Fibroblast of lung (primary cell): ENCODE results near the gene KLHL10. TPM values are rescaled to one million over a fixed set of nuclear protein-coding genes. Genes with fewer than 3 reads are reported as not detected.

Experiments used
- DNase-seq, 2 donors: peaks; one replicate each; pipeline versions ENCODE4 v3.0.0 to v3.0.0-alpha.2; 2010; ENCODE audit warnings: low read depth in 2 of 2
- H2AFZ ChIP-seq: 2 replicates; pipeline ENCODE4 v1.5.1; 2012; ENCODE audit warnings: low read length, control low read depth, inconsistent platforms
- H3K27ac ChIP-seq: 2 replicates; pipeline ENCODE4 v1.5.1; 2011; ENCODE audit warnings: low read length, control low read depth; ENCODE audit not compliant: insufficient read depth
- H3K27me3 ChIP-seq: 2 replicates; pipeline ENCODE4 v1.5.1; 2011; ENCODE audit warnings: mild to moderate bottlenecking, low read length; ENCODE audit not compliant: control insufficient read depth, insufficient read depth
- H3K36me3 ChIP-seq: 2 replicates; pipeline ENCODE4 v1.5.1; 2011; ENCODE audit warnings: low read length; ENCODE audit not compliant: control insufficient read depth, insufficient read depth
- H3K4me1 ChIP-seq: 2 replicates; pipeline ENCODE4 v1.5.1; 2011; ENCODE audit warnings: low read length; ENCODE audit not compliant: control insufficient read depth, insufficient read depth; ENCODE audit errors: extremely low read depth
- H3K4me2 ChIP-seq: 2 replicates; pipeline ENCODE4 v1.5.1; 2011; ENCODE audit warnings: low read length, control low read depth; ENCODE audit not compliant: insufficient read depth; ENCODE audit errors: extremely low read depth
- H3K4me3 ChIP-seq, 4 experiments: fragments of 200-600 bp in 1 of 4; sonication (generic) in 1 of 4; replicated peaks in 1 of 4; 2 replicates each; pipeline ENCODE4 v1.5.1; 2011 to 2016; ENCODE audit warnings: low read length in 4 of 4, low read depth in 3 of 4, mild to moderate bottlenecking in 3 of 4, control low read depth in 2 of 4, inconsistent platforms in 1 of 4, mixed read lengths in 1 of 4; ENCODE audit not compliant: insufficient read depth in 1 of 4; ENCODE audit errors: control extremely low read depth in 1 of 4
- H3K79me2 ChIP-seq: 2 replicates; pipeline ENCODE4 v1.5.1; 2012; ENCODE audit warnings: mild to moderate bottlenecking, low read length, inconsistent platforms; ENCODE audit not compliant: control insufficient read depth, insufficient read depth
- H3K9ac ChIP-seq: 2 replicates; pipeline ENCODE4 v1.5.1; 2011; ENCODE audit warnings: mild to moderate bottlenecking, low read length, control low read depth; ENCODE audit not compliant: insufficient read depth
- H3K9me3 ChIP-seq: 2 replicates; pipeline ENCODE4 v1.5.1; 2012; ENCODE audit warnings: low read depth, low read length; ENCODE audit not compliant: control insufficient read depth, insufficient read depth
- H4K20me1 ChIP-seq: 2 replicates; pipeline ENCODE4 v1.5.1; 2011; ENCODE audit warnings: low read length; ENCODE audit not compliant: control insufficient read depth, insufficient read depth; ENCODE audit errors: extremely low read depth
- EZH2 ChIP-seq: IDR thresholded peaks from 2 replicates; pipeline ENCODE4 v1.5.1; 2012; ENCODE audit warnings: low read length, control low read depth, mild to moderate bottlenecking; ENCODE audit errors: missing control alignments
- polyA plus RNA-seq, 2 donors: library from polyadenylated mRNA; depleted of rRNA in 1 of 2; stranded (reverse) in 1 of 2; unstranded in 1 of 2; fragments of >200 nt; gene quantifications; 2 replicates each; pipeline ENCODE4 v1.2.1, GENCODE V29; 2011 to 2012; ENCODE audit warnings: missing spikeins in 1 of 2
- total RNA-seq: library from RNA; depleted of rRNA; stranded (reverse); fragments of >200 nt; gene quantifications from 2 replicates; pipeline ENCODE4 v1.2.1, GENCODE V29; 2014
- TF ChIP-seq, protein P1 (sequence below), 2 donors: IDR thresholded peaks in 1 of 2; conservative IDR thresholded peaks in 1 of 2; 1 replicate in 1 of 2; 2 replicates in 1 of 2; pipeline ENCODE4 v1.5.1; 2011 to 2012; ENCODE audit warnings: low read length in 2 of 2, control low read depth in 1 of 2, inconsistent platforms in 1 of 2, low read depth in 1 of 2, mild to moderate bottlenecking in 1 of 2

Gene KLHL10
- total and polyA plus RNA-seq, 2 donors (not counting 1 experiment from before 2014, with no cell fraction given), result 0.33 TPM

DNA sequence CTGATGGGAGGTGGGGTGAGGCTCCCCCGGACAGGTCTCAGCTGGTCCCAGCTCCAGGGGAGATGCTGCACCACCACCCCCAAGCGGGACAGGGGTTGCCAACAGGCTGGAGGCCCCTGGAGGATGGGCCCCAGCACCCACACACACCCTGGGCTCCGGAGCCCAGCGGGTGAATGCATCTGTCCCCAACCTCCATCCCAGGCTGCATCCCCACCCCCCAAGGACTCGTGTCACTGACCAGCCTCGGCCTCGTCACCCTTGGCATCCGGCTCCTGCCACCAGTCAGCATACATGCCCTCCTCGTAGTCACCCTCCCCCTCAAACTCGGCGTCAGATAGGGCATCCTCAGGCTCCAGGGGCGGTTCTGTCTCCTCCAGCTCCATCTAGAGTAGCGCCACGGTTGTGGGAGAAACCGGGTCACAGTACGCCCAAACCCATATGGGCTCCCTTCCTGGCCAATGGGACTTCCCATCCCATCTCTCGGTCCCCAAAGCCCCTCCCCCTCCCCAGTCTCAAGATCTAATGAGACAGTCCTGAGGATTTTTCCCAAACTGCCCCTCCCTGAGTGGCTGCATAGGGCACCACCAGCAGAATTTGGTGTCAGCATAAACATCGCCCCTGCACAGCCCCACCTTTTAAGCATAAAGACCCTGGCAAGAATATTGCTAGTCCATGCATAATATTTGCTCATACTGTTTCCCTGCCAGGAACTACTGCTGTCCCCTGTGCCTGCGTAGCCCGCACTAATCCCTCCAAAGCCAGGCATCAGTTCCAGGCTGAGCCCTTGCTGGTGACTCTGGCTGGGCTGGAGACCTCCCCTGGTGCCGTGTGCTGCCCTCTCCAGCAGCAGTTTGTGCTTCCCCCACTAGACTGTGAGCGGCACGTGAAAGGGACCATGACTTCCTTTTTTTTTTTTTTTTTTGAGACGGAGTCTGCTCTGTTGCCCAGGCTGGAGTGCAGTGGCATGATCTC is 34.3 kb upstream of the KLHL10 start:
- Histone ChIP-seq H3K27me3 (no peaks in the 10 kb centered on the region), H2AFZ (no peak overlapping the region), H3K4me3 (no peak overlapping the region), H3K9me3 (no peaks in the 10 kb centered on the region), H3K9ac (no peak overlapping the region), H3K36me3 (peaks cover 7% of the 10 kb centered on the region), H3K27ac (no peak overlapping the region), H3K4me1 (peaks cover 3% of the 10 kb centered on the region), H4K20me1 (no peaks in the 10 kb centered on the region), H3K4me2 (no peak overlapping the region), H3K79me2 (no peaks in the 10 kb centered on the region)
- TF ChIP-seq, protein P1, sequence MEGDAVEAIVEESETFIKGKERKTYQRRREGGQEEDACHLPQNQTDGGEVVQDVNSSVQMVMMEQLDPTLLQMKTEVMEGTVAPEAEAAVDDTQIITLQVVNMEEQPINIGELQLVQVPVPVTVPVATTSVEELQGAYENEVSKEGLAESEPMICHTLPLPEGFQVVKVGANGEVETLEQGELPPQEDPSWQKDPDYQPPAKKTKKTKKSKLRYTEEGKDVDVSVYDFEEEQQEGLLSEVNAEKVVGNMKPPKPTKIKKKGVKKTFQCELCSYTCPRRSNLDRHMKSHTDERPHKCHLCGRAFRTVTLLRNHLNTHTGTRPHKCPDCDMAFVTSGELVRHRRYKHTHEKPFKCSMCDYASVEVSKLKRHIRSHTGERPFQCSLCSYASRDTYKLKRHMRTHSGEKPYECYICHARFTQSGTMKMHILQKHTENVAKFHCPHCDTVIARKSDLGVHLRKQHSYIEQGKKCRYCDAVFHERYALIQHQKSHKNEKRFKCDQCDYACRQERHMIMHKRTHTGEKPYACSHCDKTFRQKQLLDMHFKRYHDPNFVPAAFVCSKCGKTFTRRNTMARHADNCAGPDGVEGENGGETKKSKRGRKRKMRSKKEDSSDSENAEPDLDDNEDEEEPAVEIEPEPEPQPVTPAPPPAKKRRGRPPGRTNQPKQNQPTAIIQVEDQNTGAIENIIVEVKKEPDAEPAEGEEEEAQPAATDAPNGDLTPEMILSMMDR (conservative IDR thresholded peaks at IDR 0.05 in 1 of 2, IDR thresholded peaks at IDR 0.05 in 1 of 2; ENCODE audit: low read depth in 1 of 2, low read length in 2 of 2), result no peak
- no peak for TF ChIP-seq EZH2
- DNase-seq, result no peak

- Histone ChIP-seq H3K9me3 (no peaks in the 10 kb centered on the region), H3K27ac (no peak overlapping the region), H3K36me3 (peaks cover 10% of the 10 kb centered on the region), H3K9ac (no peak overlapping the region), H2AFZ (no peak overlapping the region), H3K4me1 (peaks cover 8% of the 10 kb centered on the region), H3K79me2 (peaks cover 11% of the 10 kb centered on the region), H3K27me3 (no peaks in the 10 kb centered on the region), H4K20me1 (no peaks in the 10 kb centered on the region), H3K4me3 (no peak overlapping the region), H3K4me2 (no peak overlapping the region)
- DNase-seq, result no peak
- TF ChIP-seq, protein P1 (conservative IDR thresholded peaks at IDR 0.05 in 1 of 2, IDR thresholded peaks at IDR 0.05 in 1 of 2; ENCODE audit: low read depth in 1 of 2, low read length in 2 of 2), result no peak
- TF ChIP-seq EZH2, result no peak
These were observed 30.8 kb upstream of the KLHL10 start for GRCh38 chr17:41806685-41807445.
